ENCODE measurements around the gene SNAP25.

SNAP25 gene

GRCh38 chr20:10349118-10349517, 130.5 kb downstream of the SNAP25 start:
- TF ChIP-seq CTCF (IDR thresholded peaks at IDR 0.05), result no peak

- no peak for TF ChIP-seq CTCF (IDR thresholded peaks at IDR 0.05)
Measured at GRCh38 chr20:10350188-10350842, 131.7 kb downstream of the SNAP25 start.

- TF ChIP-seq CTCF (IDR thresholded peaks at IDR 0.05), result no peak
Measured at GRCh38 chr20:10352934-10353824, 134.5 kb downstream of the SNAP25 start.

- TF ChIP-seq CTCF (IDR thresholded peaks at IDR 0.05), result no peak
Measured at GRCh38 chr20:10356628-10357027, 138.0 kb downstream of the SNAP25 start.
